Nephron progenitor cell (in vitro differentiated cells): ENCODE data around the gene YBX3.

Source experiments
- DNase-seq: peaks from one replicate; pipeline ENCODE4 v3.0.0; 2021
- H3K27ac Mint-ChIP-seq: 2 replicates; pipeline ENCODE4 v1.8.0; 2021; ENCODE audit warnings: mild to moderate bottlenecking, moderate library complexity, mixed read lengths
- H3K27me3 Mint-ChIP-seq: 2 replicates; pipeline ENCODE4 v1.8.0; 2021; ENCODE audit warnings: mild to moderate bottlenecking, low read depth, mixed read lengths; ENCODE audit not compliant: poor library complexity
- H3K36me3 Mint-ChIP-seq: 2 replicates; pipeline ENCODE4 v1.8.0; 2021; ENCODE audit warnings: low read depth, mixed read lengths
- H3K4me1 Mint-ChIP-seq: 2 replicates; pipeline ENCODE4 v1.8.0; 2021; ENCODE audit warnings: mixed read lengths
- H3K4me3 Mint-ChIP-seq: 2 replicates; pipeline ENCODE4 v1.8.0; 2021; ENCODE audit warnings: mild to moderate bottlenecking, moderate library complexity, mixed read lengths
- H3K9me3 Mint-ChIP-seq: 2 replicates; pipeline ENCODE4 v1.8.0; 2021; ENCODE audit warnings: mild to moderate bottlenecking, moderate library complexity, mixed read lengths
- TF ChIP-seq, protein P1 (sequence below): fragments of 200-600 bp; sonication (generic); IDR thresholded peaks from 2 replicates; pipeline ENCODE4 v1.5.0; 2021; ENCODE audit warnings: antibody characterized with exemption

YBX3 gene

DNA sequence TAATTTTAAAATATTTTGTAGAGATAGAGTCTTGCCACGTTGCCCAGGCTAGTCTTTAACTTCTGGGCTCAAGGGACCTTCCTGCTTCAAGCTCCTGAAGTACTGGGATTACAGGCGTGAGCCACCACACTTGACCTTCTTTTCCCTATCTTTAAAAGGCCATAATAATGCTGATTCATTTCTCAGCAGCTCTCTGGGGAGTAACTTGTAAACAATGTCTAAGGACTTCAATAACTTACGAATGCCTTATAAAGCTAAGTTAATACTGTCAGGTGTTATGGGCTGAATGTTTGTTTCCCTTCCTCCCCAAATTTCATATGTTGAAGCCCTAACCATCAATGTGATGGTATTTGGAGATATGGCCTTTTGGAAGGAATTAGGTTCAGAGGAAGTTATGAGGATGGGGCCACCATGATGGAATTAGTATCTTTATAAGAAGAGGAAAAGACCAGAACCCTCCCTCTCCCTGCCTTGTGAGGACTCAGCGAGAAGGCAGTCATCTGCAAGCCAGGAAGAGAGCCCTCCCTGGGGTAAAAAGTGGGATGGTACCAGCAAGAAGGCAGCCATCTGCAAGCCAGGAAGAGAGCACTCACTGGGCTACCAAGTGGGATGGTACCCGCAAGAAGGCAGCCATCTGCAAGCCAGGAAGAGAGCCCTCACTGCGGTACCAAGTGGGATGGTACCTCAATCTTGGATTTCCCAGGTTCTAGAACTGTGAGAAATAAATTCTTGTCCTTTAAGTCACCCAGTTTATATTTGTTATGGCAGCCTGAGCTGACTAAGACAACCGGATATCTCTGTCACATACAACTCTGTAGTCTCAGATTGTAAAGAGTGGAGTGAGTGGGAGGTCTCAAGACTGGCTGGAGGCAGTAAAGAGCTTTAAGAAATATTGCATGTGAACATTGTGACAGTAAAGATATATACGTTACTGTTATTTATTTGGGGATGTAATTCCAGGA, 16.3 kb upstream of the YBX3 start:
- H3K36me3 Mint-ChIP-seq: no peaks in the 10 kb centered on the region
- H3K9me3 Mint-ChIP-seq: peaks cover 3% of the 10 kb centered on the region
- H3K4me3 Mint-ChIP-seq: no peak overlapping the region
- H3K4me1 Mint-ChIP-seq: no peaks in the 10 kb centered on the region
- H3K27ac Mint-ChIP-seq: no peak overlapping the region
- TF ChIP-seq, protein P1, sequence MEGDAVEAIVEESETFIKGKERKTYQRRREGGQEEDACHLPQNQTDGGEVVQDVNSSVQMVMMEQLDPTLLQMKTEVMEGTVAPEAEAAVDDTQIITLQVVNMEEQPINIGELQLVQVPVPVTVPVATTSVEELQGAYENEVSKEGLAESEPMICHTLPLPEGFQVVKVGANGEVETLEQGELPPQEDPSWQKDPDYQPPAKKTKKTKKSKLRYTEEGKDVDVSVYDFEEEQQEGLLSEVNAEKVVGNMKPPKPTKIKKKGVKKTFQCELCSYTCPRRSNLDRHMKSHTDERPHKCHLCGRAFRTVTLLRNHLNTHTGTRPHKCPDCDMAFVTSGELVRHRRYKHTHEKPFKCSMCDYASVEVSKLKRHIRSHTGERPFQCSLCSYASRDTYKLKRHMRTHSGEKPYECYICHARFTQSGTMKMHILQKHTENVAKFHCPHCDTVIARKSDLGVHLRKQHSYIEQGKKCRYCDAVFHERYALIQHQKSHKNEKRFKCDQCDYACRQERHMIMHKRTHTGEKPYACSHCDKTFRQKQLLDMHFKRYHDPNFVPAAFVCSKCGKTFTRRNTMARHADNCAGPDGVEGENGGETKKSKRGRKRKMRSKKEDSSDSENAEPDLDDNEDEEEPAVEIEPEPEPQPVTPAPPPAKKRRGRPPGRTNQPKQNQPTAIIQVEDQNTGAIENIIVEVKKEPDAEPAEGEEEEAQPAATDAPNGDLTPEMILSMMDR: no peak
- DNase-seq: no peak
- peaks cover 8% of the 10 kb centered on the region for H3K27me3 Mint-ChIP-seq

DNA sequence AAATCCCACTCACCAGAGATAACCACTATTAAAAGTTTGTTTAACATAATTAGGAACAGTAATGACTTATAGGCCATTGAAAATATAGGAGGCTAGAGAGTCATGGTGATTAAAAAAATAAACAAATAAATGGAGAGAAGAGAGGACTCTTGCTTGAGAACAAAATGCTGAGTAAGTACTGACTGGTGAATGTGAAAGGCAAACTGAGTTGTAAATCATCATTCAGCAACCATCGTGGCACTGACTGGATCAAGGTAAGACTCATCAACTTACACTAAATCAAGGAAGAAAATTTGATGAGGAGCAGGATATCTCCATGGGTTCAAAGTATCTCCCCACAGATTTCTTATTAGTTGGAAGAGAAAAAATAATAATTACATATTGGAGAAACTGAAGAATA, 14.1 kb upstream of the YBX3 start:
- no peaks in the 10 kb centered on the region for H3K4me1 Mint-ChIP-seq
- H3K9me3 Mint-ChIP-seq: no peaks in the 10 kb centered on the region
- no peaks in the 10 kb centered on the region for H3K36me3 Mint-ChIP-seq
- no peak for DNase-seq
- no peak overlapping the region for H3K4me3 Mint-ChIP-seq
- H3K27ac Mint-ChIP-seq: no peak overlapping the region
- TF ChIP-seq, protein P1: no peak
- peaks cover 18% of the 10 kb centered on the region for H3K27me3 Mint-ChIP-seq

DNA sequence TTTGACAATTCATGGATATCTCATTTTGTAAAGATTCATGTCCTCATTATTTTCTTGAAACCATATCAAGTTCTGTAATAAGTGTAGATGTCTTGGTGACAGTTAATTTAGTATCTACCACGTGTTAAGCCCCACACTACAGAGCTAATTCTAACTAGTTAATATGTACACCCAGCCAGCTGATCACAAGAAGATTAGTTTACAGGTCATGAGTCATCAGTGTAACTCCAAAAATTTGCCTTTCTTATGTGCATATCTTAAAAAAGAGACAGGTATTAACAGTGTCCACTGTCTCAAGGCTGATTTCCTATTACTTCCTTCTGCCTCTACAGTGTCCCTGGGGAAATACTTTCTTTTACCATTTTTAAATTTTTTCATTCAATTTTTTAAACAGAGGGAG, 13.3 kb upstream of the YBX3 start:
- Mint-ChIP-seq H3K4me3 (no peak overlapping the region), H3K27ac (no peak overlapping the region), H3K27me3 (peaks cover 18% of the 10 kb centered on the region), H3K4me1 (no peaks in the 10 kb centered on the region), H3K9me3 (no peaks in the 10 kb centered on the region), H3K36me3 (no peaks in the 10 kb centered on the region)
- TF ChIP-seq, protein P1: no peak
- DNase-seq: no peak

DNA sequence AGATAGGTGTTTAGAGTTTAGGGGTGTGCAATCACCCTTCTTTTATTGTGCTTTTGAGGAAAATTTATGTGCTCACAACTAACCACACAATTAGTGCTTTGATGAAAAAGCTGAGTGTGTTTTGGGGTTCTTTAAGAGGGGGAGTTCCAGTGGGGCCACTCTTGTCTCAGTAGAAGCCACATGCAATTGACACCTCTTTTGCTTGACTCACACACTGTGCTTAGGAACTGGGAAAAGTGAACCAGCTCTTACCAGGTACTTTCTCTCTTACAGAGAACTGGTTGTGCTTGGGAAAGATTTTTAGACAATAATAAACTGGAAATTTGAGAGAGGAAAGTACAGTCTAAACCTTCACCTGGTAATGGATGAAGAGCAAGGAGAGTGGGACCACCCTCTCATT, 12.3 kb upstream of the YBX3 start:
- peaks cover 13% of the 10 kb centered on the region for H3K27me3 Mint-ChIP-seq
- no peaks in the 10 kb centered on the region for H3K9me3 Mint-ChIP-seq
- H3K27ac Mint-ChIP-seq: no peak overlapping the region
- no peak overlapping the region for H3K4me3 Mint-ChIP-seq
- TF ChIP-seq, protein P1: no peak
- no peak for DNase-seq
- no peaks in the 10 kb centered on the region for H3K4me1 Mint-ChIP-seq
- no peaks in the 10 kb centered on the region for H3K36me3 Mint-ChIP-seq

DNA sequence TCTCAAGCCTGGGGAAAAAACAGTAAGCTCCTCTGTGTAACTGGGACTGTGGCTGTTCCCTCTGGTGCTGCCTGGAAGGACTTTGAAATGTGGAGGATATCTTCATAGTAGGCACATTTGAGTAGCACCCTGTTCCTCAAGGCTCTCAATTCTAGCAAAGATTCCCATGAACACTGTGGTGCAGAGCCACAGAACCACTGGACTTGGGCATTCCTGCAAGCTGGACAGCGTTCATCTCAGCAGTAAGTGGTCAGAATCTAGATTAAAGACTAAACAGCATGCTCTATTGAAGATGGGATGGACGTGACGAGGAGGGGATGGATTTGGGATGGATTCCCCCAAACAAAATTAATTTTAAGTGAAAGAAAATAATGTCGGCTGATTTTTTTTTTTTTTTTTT, 9.4 kb upstream of the YBX3 start:
- Mint-ChIP-seq H3K36me3 (no peaks in the 10 kb centered on the region), H3K4me1 (no peaks in the 10 kb centered on the region), H3K27me3 (peaks cover 19% of the 10 kb centered on the region), H3K9me3 (no peaks in the 10 kb centered on the region), H3K27ac (peak overlapping the region; percentile 73), H3K4me3 (no peak overlapping the region)
- DNase-seq: no peak
- TF ChIP-seq, protein P1: no peak

DNA sequence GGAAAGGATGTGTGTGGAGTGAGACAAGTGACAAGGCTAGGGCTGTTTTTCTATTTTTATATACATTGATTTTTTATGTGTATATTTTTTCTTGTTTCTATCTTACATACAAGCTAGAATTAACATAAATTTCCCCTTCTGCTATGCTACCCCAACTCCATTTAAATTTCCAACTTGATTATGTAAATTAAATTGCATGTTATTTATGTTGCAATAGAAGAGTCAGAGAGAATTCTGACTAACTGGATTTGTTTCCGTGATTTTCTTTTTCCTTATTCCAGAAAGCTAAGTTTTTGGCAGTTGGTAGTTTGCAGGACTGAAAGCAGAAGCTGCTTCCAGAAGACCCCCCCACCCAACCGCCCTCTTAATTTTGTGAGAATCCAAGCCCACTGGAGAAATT, 8.9 kb upstream of the YBX3 start:
- DNase-seq: no peak
- Mint-ChIP-seq H3K4me1 (no peaks in the 10 kb centered on the region), H3K27me3 (peaks cover 19% of the 10 kb centered on the region), H3K9me3 (no peaks in the 10 kb centered on the region), H3K27ac (no peak overlapping the region), H3K4me3 (no peak overlapping the region), H3K36me3 (no peaks in the 10 kb centered on the region)
- TF ChIP-seq, protein P1: no peak
